Stimulated activated CD8-positive, alpha-beta memory T cell treated with anti-CD3 and anti-CD28 coated beads, Interleukin-7, amount 100 ng/mL, for 48 hours (primary cell): Measurements from ENCODE around the gene GCLC.
"Not testable (repeated sequence)": the region's sequence is repeated elsewhere in the genome, so short reads cannot be mapped to it uniquely, and the experiment has no call there.

Experiments used
- DNase-seq, 2 donors: peaks; one replicate each; pipeline ENCODE4 v3.0.0-alpha.2; 2020; ENCODE audit warnings: low read depth in 1 of 2; ENCODE audit errors: extremely low read depth in 1 of 2

Gene GCLC

GRCh38 chr6:53544470-53545308, at the start of gene GCLC:
GCLC (minus strand) TSS chr6:53545101; CDS start chr6:53544645, 456 bp downstream.
- peak; percentile 84 to 86 for DNase-seq

GRCh38 chr6:53594596-53594995, 49.7 kb upstream of the GCLC start:
- DNase-seq: no peak

- DNase-seq: no peak
Measured at GRCh38 chr6:53593001-53593488, 48.1 kb upstream of the GCLC start.

DNA sequence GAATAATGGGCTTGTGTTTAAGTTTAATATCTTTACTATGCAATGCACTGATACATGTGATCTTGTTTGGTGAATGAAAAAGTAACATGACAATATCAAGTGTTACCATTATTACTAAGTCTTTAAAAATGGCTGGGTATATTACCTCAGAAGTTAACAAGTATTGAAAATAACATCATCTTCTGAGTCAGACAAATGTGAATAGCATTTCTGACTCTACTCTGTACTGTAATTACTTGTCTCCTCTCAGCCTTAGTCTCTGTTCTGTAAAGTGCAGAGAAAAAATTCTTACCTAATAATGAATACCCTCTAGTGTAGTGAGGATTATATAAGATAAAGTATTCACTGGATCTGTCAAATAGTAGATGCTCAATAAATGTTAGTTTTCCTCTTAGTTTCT, 47.0 kb upstream of the GCLC start:
- no peak for DNase-seq

GRCh38 chr6:53588816-53589509, 44.1 kb upstream of the GCLC start:
- DNase-seq: no peak

- no peak for DNase-seq
Measured at GRCh38 chr6:53587291-53587690, 42.4 kb upstream of the GCLC start.

DNA sequence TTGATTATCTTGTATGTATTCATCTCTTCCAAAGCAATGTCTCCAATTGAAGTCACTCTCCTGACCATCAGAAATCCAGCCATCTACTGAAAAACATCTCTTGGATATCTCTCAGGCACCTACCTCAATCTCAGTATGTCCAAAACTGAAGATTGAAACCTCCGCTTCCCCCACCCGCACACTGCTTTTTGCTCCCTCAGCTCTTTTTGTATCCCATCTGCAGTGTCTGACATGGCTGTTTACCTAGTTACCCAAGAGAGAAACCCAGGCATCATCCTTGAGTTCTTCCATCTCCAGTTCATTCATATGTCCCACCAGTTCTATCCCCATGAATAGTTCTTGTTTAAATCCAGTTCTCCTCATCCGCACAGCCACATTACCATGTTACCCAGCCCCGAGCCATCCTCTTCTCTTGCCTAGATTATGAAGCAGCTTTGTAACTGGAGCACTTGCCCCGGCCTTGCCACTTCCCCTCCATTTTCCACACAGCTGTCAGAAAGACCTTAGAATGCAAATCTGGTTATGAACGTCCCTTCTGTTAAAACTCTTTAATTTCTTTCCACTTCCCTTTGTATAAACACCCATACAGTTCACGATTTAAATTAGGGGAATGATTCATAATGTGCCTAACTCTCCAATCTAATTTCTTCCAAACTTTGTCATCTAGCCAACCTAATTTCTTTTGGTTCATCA, 40.5 kb upstream of the GCLC start:
- no peak for DNase-seq

DNA sequence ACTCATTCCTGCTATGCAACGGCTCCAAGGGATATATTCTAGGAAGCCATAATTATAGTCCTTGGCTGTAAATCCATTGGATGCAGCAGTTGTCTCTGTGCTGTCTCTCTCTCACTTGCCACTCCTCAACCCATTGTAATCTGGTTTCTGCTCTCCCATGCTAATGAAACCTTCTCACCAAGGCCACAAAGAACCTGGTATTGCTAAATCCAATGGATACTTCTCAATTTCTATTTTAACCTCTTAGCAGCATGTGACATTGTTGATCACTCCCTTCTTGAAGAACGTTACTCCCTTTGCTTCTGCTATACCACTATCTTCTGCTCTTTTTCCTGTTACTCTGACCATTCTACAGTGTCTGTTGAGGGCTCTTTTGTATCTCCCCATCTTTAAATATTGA, 39.8 kb upstream of the GCLC start:
- DNase-seq: no peak

DNA sequence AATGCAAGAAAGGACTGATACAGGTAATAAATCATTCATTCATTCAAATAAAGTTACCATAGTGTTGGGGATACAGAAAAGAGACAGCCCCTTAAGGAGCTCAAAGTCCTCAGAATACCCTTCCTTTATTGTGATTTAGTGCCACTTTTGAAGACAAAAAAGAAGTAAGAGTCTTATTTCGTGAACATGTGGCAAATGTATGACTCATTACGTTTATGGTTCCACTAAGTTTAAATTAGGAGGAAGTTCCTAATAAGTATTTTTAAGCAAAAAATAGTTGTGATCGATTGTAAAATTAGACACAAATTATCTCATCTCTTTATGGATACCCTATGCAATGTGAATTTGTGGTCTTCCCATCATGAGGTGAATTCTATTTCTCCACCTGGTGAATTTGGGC, 38.5 kb upstream of the GCLC start:
- no peak for DNase-seq

DNA sequence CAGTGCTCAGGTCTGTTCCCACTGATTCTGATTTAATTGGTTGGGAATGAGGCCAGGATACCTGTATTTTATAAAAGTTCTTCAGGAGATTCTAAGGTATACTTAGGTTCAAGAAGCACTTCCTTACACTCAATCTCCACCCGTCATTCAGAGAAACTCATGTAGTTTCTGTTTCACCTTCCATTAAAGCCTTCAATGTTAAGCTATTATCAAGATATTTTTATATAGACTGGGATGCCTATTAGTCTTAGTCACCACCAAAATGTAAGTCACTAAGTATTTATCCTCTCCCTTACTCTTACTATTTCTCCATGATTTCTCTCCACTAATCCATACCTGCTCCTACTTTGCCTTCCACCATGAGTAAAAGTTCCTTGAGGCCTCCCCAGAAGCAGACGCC, 38.1 kb upstream of the GCLC start:
- DNase-seq: no peak

- no peak for DNase-seq
Measured at GRCh38 chr6:53581856-53582255, 37.0 kb upstream of the GCLC start.

- no peak for DNase-seq
Measured at GRCh38 chr6:53581173-53581773, 36.4 kb upstream of the GCLC start.

GRCh38 chr6:53579338-53579737, 34.4 kb upstream of the GCLC start:
- DNase-seq: peak in 1 of 2 donors; percentile 50

DNA sequence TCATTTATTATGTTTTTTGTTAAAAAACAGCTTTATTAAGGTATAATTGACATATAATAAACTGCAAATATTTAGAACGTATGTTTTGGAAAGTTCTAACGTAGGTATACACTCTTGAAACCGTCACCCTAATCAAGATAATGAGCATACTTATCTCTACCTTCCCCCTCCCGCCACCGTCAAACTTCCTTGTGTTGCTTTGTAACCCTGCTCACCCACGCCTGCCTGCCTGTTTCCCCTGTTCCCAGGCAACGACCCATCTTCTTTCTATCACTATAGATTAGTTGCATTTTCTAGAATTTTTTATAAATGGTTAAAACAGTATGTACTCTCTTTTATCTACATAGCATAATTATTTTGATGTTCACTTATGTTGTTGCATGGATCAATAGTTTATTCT, 33.5 kb upstream of the GCLC start:
- DNase-seq: no peak

DNA sequence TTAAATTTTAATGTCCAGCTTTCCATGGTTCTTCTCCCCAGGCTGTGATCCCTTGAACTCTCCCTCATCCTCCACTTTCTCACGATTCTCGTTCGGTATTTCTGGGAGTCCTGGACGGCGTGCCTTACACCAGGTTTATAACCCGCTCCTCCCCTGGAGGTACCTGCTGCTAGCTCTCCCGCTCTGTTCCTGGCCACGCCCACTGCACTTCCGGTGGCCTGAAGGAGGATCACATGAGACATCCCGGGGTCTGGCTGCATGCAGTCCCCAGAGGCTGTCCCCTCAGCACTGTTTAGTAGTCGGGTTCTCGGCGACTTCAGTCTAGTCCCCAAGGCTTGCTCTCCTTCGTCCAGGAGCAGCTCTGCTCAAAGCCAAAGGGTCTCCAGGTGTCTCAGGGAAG, 28.4 kb upstream of the GCLC start:
- DNase-seq: no peak

GRCh38 chr6:53572379-53572778, 27.5 kb upstream of the GCLC start:
- DNase-seq: not testable (repeated sequence)

GRCh38 chr6:53568776-53569616, 24.1 kb upstream of the GCLC start:
- DNase-seq: no peak

DNA sequence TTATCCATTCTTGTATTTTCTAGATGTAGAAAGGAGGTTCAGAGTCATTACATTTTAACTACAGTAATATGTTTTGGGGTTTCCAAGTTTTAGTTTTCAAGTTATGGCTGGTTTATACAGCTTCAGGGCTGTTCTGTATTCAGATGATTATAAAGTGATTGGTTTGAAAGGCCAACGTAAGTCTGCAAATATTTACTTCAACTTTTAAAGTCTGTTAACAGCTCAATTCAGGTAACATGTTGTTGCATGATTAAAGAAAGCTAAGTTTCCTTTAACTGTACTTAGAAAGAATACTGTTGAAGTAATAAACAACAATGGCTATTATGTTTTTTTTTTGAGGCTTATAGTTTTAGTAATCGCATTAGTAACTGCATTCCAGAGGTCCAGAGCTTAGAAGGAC, 22.8 kb upstream of the GCLC start:
- DNase-seq: no peak

GRCh38 chr6:53566755-53567154, 21.9 kb upstream of the GCLC start:
- DNase-seq: no peak

DNA sequence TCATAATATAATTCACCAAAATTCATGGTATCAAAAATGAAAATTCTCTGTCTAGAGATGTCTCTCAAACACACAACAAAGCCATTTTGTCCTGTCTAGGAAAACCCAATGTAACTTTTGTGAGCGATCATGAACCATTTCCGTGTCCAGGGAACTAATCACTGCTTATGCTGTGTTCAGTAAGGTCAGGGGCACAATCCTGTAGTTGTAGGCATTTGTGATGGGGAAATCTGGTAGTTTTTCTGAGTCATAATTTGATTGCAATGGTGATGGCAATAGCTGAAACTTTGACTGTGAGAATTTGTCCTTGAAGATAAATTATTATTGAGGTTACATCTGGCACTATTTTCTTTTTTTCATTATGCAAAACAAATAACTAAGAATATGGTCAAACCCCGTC, 21.0 kb upstream of the GCLC start:
- no peak for DNase-seq
